Activated CD8-positive, alpha-beta memory T cell treated with anti-CD3 and anti-CD28 coated beads, Interleukin-2, amount 50 U/mL, for 1 hour (primary cell): ENCODE data around the gene OAS3.
"Not testable (repeated sequence)": the region's sequence is repeated elsewhere in the genome, so short reads cannot be mapped to it uniquely, and the experiment has no call there.

Source experiments
- DNase-seq: peaks from one replicate; pipeline ENCODE4 v3.0.0-alpha.2; 2020; ENCODE audit errors: extremely low read depth

The OAS3 gene

GRCh38 chr12:112980491-112981158 is 42.4 kb downstream of the OAS3 start:
- no peak for DNase-seq

- no peak for DNase-seq
These were observed 47.5 kb downstream of the OAS3 start for GRCh38 chr12:112985642-112986290.

- DNase-seq, result no peak
These were observed 48.1 kb downstream of the OAS3 start for GRCh38 chr12:112986291-112986800.

- DNase-seq, result no peak
These were observed 49.3 kb downstream of the OAS3 start for GRCh38 chr12:112987561-112987960.

- no peak for DNase-seq
These were observed 50.0 kb downstream of the OAS3 start for GRCh38 chr12:112988224-112988623.

GRCh38 chr12:112988823-112989385 is 50.6 kb downstream of the OAS3 start:
- DNase-seq, result not testable (repeated sequence)

GRCh38 chr12:112989806-112990205 is 51.5 kb downstream of the OAS3 start:
- DNase-seq, result no peak

- no peak for DNase-seq
These were observed 54.5 kb downstream of the OAS3 start for GRCh38 chr12:112992541-112993398.

- DNase-seq, result no peak
These were observed 56.7 kb downstream of the OAS3 start for GRCh38 chr12:112995008-112995407.

GRCh38 chr12:112996501-112996900 is 58.2 kb downstream of the OAS3 start:
- no peak for DNase-seq

- no peak for DNase-seq
These were observed 59.2 kb downstream of the OAS3 start for GRCh38 chr12:112997506-112997905.

- DNase-seq, result no peak
These were observed 60.9 kb downstream of the OAS3 start for GRCh38 chr12:112998987-112999767.

- DNase-seq, result no peak
These were observed 62.2 kb downstream of the OAS3 start for GRCh38 chr12:113000433-113000832.

- DNase-seq, result no peak
These were observed 63.9 kb downstream of the OAS3 start for GRCh38 chr12:113002155-113002554.

- no peak for DNase-seq
These were observed 64.4 kb downstream of the OAS3 start for GRCh38 chr12:113002676-113003075.

- no peak for DNase-seq
These were observed 65.4 kb downstream of the OAS3 start for GRCh38 chr12:113003636-113004035.

- no peak for DNase-seq
These were observed 67.5 kb downstream of the OAS3 start for GRCh38 chr12:113005762-113006161.

- DNase-seq, result no peak
These were observed 67.9 kb downstream of the OAS3 start for GRCh38 chr12:113006206-113006605.

- no peak for DNase-seq
These were observed 68.4 kb downstream of the OAS3 start for GRCh38 chr12:113006641-113007040.

GRCh38 chr12:113007166-113007565 is 68.9 kb downstream of the OAS3 start:
- no peak for DNase-seq

GRCh38 chr12:113010701-113011100 is 72.4 kb downstream of the OAS3 start:
- DNase-seq, result no peak
